Kidney (tissue), 14 donors: ENCODE results near the gene SPIN1. TPM values are rescaled to one million over a fixed set of nuclear protein-coding genes. Genes with fewer than 3 reads are reported as not detected.

Experiments used
- DNase-seq, 5 donors: peaks; one replicate each; pipeline ENCODE4 v3.0.0-alpha.2; 2013 to 2020
- FAIRE-seq: peaks from 2 replicates; lab custom pipeline; 2012; peaks lifted over from hg19 to GRCh38; lab: Jason Lieb, UNC
- H3K27ac ChIP-seq, 2 donors: one replicate each; pipeline ENCODE4 v1.7.0; 2013; ENCODE audit warnings: low read depth in 2 of 2, low read length in 2 of 2, inconsistent platforms in 1 of 2
- H3K27me3 ChIP-seq: one replicate; pipeline ENCODE4 v1.7.1; 2013; ENCODE audit warnings: low read length, inconsistent platforms; ENCODE audit not compliant: control insufficient read depth, insufficient read depth
- H3K36me3 ChIP-seq, 3 donors: one replicate each; pipeline versions ENCODE4 v1.7.0 to v1.7.1; 2013; ENCODE audit warnings: low read length in 3 of 3, control low read depth in 1 of 3, inconsistent platforms in 1 of 3; ENCODE audit not compliant: insufficient read depth in 3 of 3, control insufficient read depth in 2 of 3
- H3K4me1 ChIP-seq, 3 donors: one replicate each; pipeline versions ENCODE4 v1.7.0 to v1.7.1; 2013; ENCODE audit warnings: low read length in 3 of 3, inconsistent platforms in 1 of 3, low read depth in 1 of 3; ENCODE audit not compliant: control insufficient read depth in 2 of 3, insufficient read depth in 2 of 3
- H3K4me3 ChIP-seq, 3 donors: one replicate each; pipeline versions ENCODE4 v1.7.0 to v1.8.1; 2013; ENCODE audit warnings: low read length in 3 of 3, control low read depth in 1 of 3, inconsistent platforms in 1 of 3
- H3K9ac ChIP-seq, 3 donors: one replicate each; pipeline versions ENCODE4 v1.7.0 to v1.7.1; 2013; ENCODE audit warnings: low read length in 3 of 3, control low read depth in 1 of 3, inconsistent platforms in 1 of 3
- H3K9me3 ChIP-seq, 3 donors: one replicate each; pipeline versions ENCODE4 v1.7.0 to v1.7.1; 2013; ENCODE audit warnings: low read length in 3 of 3, control low read depth in 1 of 3, inconsistent platforms in 1 of 3; ENCODE audit not compliant: control insufficient read depth in 2 of 3, insufficient read depth in 1 of 3
- CTCF ChIP-seq: IDR thresholded peaks from 3 replicates; pipeline ENCODE4 v1.5.1; 2012; ENCODE audit warnings: mild to moderate bottlenecking, moderate library complexity, borderline replicate concordance; ENCODE audit not compliant: insufficient read depth; ENCODE audit errors: extremely low read depth
- intact Hi-C: fragments of 100-400 bp; cut with DNase I; formaldehyde crosslinking; loops from one replicate; pipeline ENCODE4 v1.11.1; 2022
- polyA plus RNA-seq: library from polyadenylated mRNA; stranded (reverse); fragments of 350-450 nt; fragmentation: Illumina TruSeq; extraction: RNeasy Lipid Tissue Mini Kit (QIAGEN cat#74804); gene quantifications from one replicate; pipeline ENCODE4 v1.2.3, GENCODE V29; 2014; ENCODE audit warnings: low read depth, low replicate concordance; ENCODE audit not compliant: insufficient read depth
- total RNA-seq: library from RNA; stranded (reverse); fragmentation: NEBNext Ultra II Directional; extraction: Animal tissue kit (Norgen Biotek cat#: 25700); gene quantifications from one replicate; pipeline ENCODE4 v1.2.1, GENCODE V29; 2021
- donor health status: control.
- donor health status: control.
- donor health status: control.
- donor health status: control.
- donor health status: control.
- donor health status: DM: yes; HTN: yes; CAD: no.
- donor health status: Normal renal cell carcinoma (clear cell type).

Gene SPIN1
- total and polyA plus RNA-seq, 2 donors from 2014 or later = 27.9 to 88.7 TPM

GRCh38 chr9:88370346-88370745 lies 17.9 kb upstream of the SPIN1 start:
- intact Hi-C loops = no loop called here
- FAIRE-seq = no peak

GRCh38 chr9:88372103-88372654 lies 16.1 kb upstream of the SPIN1 start:
- Histone ChIP-seq H3K9me3 (no peaks in the 10 kb centered on the region), H3K4me3 (no peak overlapping the region), H3K27ac (no peak overlapping the region), H3K36me3 (no peaks in the 10 kb centered on the region), H3K27me3 (no peaks in the 10 kb centered on the region), H3K4me1 (no peaks in the 10 kb centered on the region), H3K9ac (no peak overlapping the region)
- no peak for DNase-seq
- no peak for TF ChIP-seq CTCF
- intact Hi-C loops = no loop called here
- no peak for FAIRE-seq

More at GRCh38 chr9:88370346-88370745, 17.9 kb upstream of the SPIN1 start:
- Histone ChIP-seq H3K27ac (no peak overlapping the region), H3K36me3 (no peaks in the 10 kb centered on the region), H3K9me3 (no peaks in the 10 kb centered on the region), H3K4me1 (no peaks in the 10 kb centered on the region), H3K9ac (no peak overlapping the region), H3K4me3 (no peak overlapping the region), H3K27me3 (no peaks in the 10 kb centered on the region)
- no peak for TF ChIP-seq CTCF
- no peak for DNase-seq

GRCh38 chr9:88373045-88373444 lies 15.2 kb upstream of the SPIN1 start:
- no peak for DNase-seq

More at GRCh38 chr9:88373045-88373444, 15.2 kb upstream of the SPIN1 start:
- no peaks in the 10 kb centered on the region for H3K36me3 ChIP-seq
- FAIRE-seq = no peak
- TF ChIP-seq CTCF = no peak
- intact Hi-C loops = no loop called here
- H3K9ac ChIP-seq = no peak overlapping the region
- H3K27me3 ChIP-seq = no peaks in the 10 kb centered on the region
- H3K4me1 ChIP-seq = no peaks in the 10 kb centered on the region
- H3K27ac ChIP-seq = no peak overlapping the region
- H3K4me3 ChIP-seq = no peak overlapping the region
- no peaks in the 10 kb centered on the region for H3K9me3 ChIP-seq
